ENCODE measurements around the gene CCZ1B. TPM values are rescaled to one million over a fixed set of nuclear protein-coding genes. Genes with fewer than 3 reads are reported as not detected.

Gene CCZ1B
- total RNA-seq, 1 experiment from 2014 or later: 81.2 TPM

Other genes starting within 250 kb of the CCZ1B start
- 113 TPM for gene ZDHHC4, start 248.8 kb downstream of the CCZ1B start, total RNA-seq (2021; ENCODE audit: unreplicated experiment)
- 46.8 TPM for gene INTS15, start 236.3 kb downstream of the CCZ1B start, total RNA-seq (2021; ENCODE audit: unreplicated experiment)
- gene ZNF853, start 210.7 kb downstream of the CCZ1B start, total RNA-seq (2021; ENCODE audit: unreplicated experiment): 1.4 TPM
- 37.8 TPM for gene ZNF316, start 189.0 kb downstream of the CCZ1B start, total RNA-seq (2021; ENCODE audit: unreplicated experiment)
- 37.3 TPM for gene ZNF12, start 119.3 kb downstream of the CCZ1B start, total RNA-seq (2021; ENCODE audit: unreplicated experiment)
- gene RSPH10B2, start 72.2 kb downstream of the CCZ1B start, total RNA-seq (2021; ENCODE audit: unreplicated experiment): 0.15 TPM

Data from Panc1 (cell line).